NCI-H146 (cell line): ENCODE results near the gene OR52B6.
A peak's percentile ranks its signal among the peaks of the same experiment; 100 is the strongest.
"Not testable (repeated sequence)": the region's sequence is repeated elsewhere in the genome, so short reads cannot be mapped to it uniquely, and the experiment has no call there.

ENCODE experiments used
- DNase-seq: peaks from one replicate; lab custom pipeline; 2025; lab: John Stamatoyannopoulos, UW

The OR52B6 gene

DNA sequence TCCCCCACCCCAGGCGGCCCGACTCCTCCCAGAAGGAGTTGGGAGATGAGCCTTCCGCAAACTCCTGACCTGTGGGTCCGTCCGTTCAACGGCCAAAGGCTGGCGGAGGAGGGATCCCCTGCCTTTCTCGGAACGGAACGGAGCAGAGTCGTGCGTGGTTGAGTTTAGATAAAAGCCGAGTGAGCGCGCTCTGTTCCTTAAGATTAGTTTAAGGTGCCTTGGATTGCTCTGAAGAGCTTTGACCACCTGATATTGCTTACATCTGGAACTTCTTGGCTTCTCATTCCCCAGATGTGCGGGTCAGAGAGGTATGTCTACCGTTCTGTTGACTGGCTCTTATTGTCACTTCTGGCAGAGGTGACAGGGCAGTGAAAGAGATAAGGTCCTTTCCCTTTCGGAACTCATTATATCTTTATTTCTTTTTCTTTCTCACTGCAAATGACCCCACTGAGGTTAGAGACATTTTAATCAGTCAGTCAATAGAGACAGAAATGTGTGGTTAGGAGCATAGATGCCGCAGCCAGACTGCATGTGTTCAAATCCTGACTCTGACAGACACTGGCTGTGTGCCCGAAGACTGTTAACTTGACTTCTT lies 16.0 kb downstream of the OR52B6 start, which contains the start of gene TRIM6:
Gene TRIM6, plus strand, starts transcription at position 31 of the 595 bp plus-strand sequence. Its CDS starts 261 bp downstream, at position 292.
- peak; percentile 9 for DNase-seq

DNA sequence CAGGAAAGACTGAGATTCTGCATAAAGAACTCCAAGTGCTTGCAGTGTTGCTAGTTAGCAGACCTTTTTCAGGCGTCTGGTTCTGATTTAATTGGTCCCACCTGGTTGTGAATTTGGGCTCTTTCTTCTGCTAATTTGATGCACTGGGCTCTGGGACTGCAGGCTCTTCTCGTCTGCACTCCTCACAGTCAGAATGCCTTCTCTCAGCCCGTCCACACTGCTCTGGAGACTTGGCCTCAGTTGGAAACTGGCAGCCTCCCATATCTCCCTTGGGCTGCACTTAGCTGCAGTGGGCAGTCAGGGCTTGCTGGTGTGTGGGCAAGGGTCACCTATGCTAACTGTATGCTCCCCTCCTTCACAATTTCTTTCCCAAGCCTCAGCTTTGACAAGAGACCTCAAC lies 17.3 kb downstream of the OR52B6 start:
- DNase-seq: no peak

DNA sequence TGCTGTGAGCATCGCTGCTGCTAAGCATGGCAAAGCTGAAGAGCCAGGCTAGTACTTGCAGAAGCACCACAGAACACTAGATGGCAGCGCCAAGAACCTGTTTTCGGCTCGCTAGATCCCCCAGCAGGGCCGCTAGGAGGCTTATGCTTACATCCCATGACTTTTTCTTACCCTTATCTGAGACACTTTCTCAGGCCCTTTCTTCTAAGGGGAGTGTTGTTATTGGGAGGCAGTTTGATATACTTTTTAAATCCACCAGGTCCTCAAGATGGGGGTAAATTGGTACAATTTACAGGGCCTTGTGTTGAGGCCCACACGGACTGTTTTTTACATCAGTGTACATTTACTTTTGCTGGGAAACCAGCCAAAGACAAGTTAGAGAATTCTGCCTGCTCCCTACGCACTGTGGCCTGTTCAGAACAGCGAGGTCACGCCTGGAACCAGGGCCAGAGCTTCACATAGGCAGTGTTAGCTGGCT lies 19.7 kb downstream of the OR52B6 start:
- peak; percentile 46 for DNase-seq

DNA sequence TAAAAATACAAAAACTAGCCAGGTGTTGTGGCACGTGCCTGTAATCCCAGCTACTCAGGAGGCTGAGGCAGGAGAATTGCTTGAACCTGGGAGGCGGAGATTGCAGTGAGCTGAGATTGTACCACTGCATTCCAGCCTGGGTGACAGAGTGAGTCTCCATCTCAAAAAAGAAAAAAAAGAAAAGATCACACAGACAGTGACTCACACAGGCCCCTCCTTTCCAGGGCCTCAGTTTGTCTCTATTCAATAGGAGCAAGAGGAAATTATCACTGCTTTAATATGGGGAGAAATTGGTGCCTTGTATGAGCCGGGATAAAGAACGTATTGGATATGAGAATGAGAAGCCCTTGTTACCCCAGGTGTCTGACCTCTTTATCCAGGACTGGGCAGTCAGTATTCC lies 22.1 kb downstream of the OR52B6 start:
- DNase-seq: not testable (repeated sequence)

DNA sequence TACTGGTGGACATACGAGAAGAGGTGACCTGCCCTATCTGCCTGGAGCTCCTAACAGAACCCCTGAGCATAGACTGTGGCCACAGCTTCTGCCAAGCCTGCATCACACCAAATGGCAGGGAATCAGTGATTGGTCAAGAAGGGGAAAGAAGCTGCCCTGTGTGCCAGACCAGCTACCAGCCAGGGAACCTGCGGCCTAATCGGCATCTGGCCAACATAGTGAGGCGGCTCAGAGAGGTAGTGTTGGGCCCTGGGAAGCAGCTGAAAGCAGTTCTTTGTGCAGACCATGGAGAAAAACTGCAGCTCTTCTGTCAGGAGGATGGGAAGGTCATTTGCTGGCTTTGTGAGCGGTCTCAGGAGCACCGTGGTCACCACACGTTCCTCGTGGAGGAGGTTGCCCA lies 22.6 kb downstream of the OR52B6 start:
- no peak for DNase-seq

DNA sequence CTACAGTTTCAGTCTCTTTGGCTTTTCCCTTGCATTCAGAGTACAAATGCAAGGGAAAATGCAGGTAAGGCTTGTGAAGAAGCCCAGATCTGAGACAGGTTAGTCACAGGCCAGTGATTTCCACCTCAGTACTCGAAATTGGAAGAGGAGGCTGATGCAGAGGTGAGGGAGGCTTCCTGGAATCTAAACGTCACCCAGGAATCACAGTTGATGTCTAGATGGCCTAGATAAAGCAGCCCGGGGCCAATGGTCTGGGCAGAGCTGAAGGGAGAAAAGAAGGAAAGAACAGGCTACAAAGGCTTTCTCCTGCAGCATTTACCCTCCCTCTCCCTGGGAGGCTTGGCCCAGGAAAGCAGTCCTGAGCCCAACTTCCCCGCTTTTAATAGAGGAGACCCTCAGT lies 24.2 kb downstream of the OR52B6 start:
- DNase-seq: no peak

DNA sequence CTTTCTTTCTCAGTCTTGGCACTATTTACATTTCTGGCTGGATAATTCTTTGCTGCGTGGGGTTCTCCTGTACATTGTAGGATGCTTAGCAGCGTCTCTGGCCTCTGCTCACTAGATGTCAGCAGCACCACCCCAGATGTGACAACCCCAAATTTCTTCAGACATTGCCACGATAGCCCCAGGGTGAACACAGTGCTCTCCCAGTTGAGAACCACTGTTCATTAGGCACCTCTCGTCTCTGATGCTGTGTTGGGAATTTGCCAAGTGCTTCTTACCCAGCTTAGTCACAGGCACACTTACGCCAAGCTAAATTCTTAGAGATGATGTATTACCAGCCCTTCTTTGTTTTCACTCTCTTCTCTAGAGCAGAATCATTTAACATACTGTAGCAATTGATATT lies 25.2 kb downstream of the OR52B6 start:
- DNase-seq: no peak

DNA sequence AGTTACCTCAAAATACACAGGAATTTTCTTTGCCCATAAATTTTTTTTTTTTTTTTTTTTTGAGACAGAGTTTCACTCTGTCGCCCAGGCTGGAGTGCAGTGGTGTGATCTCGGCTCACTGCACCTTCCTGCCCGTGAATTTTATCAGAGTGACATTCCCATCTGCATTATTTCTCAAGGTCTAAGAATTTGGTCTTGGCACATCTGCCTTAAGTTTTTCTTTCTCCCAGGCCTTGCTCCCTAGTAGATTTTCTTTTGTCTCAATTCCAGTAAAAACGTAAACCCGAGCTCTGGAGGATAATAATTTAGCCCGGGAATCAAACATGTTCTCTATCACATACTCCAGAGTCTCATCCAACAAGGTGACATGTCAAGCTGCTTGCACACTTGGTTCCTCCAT lies 28.1 kb downstream of the OR52B6 start:
- no peak for DNase-seq

DNA sequence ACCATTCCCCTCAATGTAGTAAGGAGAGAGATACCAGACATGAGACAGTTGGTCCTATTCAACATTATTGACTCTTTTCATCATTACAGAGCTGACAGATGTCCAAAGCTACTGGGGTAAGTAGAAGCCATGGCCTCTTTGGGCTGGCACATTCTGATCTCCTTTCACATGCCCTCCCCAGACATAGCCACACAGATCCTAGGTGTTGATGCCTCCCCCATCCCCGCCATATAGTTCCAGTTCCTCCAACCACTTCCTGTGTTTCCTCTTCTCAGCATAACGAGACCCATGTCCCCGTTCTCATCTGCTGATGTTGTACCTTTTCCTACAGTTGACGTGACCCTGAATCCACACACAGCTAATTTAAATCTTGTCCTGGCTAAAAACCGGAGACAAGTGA lies 29.8 kb downstream of the OR52B6 start:
- DNase-seq: no peak

DNA sequence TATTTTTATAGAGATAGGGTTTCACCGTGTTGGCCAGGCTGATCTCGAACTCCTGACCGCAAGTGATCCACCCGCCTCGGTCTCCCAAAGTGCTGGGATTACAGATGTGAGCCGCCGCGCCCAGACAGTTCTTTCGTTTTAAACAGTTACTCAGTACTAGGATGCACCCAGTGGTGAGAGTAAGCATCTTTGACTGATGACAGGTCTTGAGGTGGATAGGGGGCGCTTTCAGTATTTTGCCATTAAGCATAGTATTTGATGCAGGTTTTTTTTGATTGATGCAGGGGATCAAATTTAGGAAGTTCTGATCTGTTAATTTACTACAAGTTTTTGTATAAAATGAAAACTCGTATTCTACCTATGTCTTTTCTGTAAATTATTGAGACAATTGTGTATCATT lies 30.9 kb downstream of the OR52B6 start:
- no peak for DNase-seq

DNA sequence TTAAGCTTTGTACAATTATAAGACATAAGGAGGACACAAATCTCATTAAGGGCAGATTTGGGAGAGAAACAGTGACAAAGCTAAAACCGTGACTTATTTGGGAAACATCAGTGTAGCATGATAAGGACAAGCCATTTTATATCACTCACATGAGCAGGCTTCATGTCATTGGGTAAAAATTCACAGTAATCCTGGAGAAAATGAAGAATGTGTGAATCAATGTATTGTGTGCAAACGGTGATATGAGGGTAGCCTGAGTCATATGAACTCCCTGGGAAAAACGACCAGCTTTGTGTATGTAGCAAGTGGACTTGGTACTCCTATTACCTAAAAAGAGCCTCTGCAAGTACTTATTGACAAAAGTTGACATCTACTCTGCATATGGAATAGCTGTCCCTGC lies 38.1 kb downstream of the OR52B6 start:
- DNase-seq: no peak

DNA sequence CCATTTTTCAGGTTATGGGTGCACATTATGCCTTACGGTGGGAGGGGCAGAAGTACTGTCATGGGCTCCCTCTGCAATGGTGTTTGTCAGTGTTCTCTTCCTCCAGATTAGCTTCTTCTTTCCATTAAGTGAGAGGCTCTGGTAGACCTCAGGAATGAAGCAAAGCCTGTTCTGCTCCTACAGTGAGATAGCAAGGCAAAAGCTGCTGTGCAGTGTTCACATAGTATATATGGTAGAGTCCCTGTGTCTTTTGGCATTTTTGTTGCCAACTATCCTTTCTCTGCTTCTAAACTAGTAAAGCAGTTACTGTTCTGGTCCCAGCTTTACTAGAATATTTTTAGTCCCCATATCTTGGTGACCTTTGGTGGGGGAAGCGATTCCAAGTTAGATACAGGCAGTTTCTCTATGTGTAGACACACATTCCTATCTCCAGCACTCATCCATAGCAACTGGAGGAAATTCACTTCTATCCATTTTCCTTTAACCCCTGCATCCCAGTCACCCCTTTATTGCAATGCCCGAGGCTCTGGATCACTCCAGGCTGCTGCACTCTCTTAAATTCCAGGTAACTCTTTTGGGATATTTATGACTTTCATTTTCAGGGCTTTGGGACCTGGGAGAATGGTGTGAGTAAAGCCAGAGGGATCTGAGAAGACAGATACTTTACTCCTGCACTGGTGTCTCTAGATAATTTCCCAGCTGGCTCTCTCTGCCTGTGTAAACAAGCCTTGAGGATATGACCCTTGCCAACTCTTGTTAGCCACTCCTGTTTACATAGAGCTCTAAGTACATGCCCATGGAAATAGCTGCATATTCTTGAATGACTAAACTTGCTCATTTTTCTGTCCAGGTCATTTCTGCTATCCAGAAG lies 40.2 kb downstream of the OR52B6 start:
- DNase-seq: peak; percentile 11

DNA sequence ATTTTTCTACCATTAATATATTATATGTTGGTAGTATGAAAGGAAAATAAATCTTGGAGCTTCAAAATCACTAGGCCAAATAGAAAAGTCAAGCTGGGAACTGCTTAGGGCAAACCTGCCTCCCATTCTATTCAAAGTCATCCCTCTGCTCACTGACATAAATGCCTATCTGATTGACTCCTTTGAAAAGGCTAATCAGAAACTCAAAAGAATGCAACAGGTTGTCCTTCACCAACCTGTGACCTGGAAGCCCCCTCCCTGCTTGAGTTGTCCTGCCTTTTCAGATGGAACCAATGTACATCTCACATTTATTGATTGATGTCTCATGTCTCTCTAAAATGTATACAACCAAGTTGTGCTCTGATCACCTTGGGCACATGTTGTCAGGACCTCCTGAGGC lies 40.9 kb downstream of the OR52B6 start:
- no peak for DNase-seq

DNA sequence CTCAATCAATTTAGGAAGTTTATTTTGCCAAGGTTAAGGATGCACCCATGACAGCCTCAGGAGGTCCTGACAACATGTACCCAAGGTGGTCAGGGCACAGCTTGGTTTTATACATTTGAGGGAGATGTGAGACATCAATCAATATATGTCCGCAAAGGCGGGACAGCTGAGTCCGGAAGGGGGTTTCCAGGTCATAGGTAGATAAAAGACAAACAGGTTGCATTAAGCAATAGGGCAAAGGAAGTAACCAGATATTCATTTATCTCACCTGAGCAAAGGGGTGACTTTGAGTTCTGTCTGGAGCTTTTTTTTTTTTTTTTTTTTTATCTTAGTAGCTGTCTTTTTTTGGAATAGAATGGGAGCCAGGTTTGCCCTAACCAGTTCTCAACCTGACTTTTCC lies 42.1 kb downstream of the OR52B6 start:
- no peak for DNase-seq

DNA sequence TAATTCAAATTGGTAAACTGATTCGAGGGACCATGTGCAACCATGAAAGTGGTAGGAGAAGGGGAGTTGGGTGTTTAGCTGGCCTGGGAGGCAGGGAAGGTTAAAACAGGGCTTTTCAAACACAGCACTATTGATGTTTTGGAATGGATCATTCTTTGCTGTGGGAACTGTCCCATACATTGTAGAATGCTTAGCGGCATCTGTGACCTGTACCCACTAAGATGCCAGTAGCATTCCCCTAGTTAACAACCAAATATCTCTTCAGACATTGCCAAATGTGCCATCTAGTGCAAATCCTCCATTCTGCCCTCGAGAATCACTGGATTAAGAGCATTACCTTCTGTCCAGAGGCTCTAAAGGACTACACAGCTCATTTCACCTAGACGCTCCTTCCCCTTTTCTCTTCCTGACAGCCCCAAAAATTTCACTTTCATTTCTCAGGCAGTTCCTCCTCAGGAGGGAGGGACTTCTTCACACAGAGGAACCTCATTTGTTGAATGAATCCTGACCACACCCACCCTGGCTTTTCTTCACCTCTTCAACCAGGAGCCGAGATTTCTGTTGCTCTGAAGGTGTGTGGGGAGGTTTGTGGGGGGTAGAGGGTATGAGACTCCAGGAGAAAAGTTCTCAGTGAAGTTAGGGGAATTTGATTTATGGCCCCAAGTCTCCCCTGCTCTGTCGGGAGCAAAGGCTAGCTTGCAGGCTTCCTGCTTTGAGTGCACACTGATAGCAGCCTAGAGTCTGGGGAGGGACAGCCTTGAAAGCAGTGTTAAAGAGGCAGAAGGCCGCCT lies 44.0 kb downstream of the OR52B6 start, which contains the start of gene TRIM34:
Gene TRIM34, plus strand, starts transcription at position 513 of the 791 bp plus-strand sequence. CDS start 7,331 bp downstream, outside the sequence.
- DNase-seq: no peak

DNA sequence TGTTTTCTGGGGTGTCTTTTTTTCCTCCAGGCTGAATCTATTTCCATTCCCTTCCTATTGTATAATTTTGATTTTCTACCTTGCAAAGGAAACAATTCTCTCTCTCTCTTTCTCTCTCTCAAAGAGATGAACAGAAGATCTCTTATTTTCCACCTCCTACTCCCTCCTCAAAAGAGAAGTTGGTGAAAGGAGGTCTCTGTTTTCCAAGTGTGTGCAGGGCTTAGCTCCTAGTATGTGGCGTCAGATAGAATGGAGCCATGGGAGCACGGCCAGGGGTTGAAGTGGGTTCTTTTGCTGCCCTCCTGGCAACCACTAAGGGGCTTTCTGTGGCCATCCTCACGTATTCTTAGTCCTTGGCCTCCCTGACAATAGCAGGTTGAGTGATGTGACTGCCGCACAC lies 44.6 kb downstream of the OR52B6 start:
- no peak for DNase-seq

DNA sequence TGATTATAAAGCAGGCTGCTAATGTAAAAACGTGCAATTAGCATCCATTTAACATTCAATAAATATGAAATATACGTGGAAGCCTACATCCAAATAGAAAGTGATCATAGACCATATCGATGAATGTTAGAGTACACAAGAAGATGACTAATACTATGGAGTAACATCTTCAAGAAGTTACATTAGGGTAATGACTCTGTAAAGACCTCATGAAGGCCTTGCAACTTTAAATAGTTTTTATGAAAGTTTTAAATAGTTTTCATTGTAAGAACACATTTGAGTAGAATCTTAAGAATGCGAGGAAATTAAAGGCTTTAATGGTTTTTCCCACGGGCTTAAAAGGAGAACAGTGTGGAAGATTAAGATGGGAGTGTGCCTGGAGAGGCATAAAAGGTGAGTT lies 45.5 kb downstream of the OR52B6 start:
- DNase-seq: no peak

DNA sequence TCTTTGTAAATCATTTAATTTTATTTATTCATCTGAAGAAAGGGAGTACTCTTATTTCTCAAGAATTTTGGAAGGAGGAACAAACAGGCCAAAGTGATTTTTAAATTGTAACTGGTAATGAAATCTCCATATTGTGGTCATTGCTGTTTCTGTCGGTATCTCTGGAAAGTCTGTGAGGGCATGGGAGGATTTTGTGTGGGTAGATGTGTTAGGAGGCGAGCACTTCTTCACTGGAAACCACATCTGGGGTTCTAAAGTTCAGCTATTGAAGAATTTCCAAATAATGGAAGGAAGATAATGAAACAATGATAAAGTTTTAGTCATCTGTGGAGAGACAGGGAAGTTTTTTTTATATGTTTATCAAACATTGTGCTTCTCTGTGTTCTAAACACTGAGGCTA lies 50.7 kb downstream of the OR52B6 start:
- DNase-seq: no peak
